DND-41 (cell line): ENCODE data around the gene TEDC2.

Experiments used
- EZH2 ChIP-seq: IDR thresholded peaks from 3 replicates; pipeline ENCODE4 v1.6.1; 2012; ENCODE audit warnings: borderline replicate concordance, low read depth, mild to moderate bottlenecking, moderate library complexity, low read length, inconsistent platforms; ENCODE audit not compliant: severe bottlenecking
- TF ChIP-seq, protein P1 (sequence below): IDR thresholded peaks from 2 replicates; pipeline ENCODE4 v1.5.1; 2012; ENCODE audit warnings: borderline replicate concordance, low read length, moderate library complexity, mild to moderate bottlenecking; ENCODE audit not compliant: poor library complexity, severe bottlenecking; ENCODE audit errors: extremely low read depth

DNA sequence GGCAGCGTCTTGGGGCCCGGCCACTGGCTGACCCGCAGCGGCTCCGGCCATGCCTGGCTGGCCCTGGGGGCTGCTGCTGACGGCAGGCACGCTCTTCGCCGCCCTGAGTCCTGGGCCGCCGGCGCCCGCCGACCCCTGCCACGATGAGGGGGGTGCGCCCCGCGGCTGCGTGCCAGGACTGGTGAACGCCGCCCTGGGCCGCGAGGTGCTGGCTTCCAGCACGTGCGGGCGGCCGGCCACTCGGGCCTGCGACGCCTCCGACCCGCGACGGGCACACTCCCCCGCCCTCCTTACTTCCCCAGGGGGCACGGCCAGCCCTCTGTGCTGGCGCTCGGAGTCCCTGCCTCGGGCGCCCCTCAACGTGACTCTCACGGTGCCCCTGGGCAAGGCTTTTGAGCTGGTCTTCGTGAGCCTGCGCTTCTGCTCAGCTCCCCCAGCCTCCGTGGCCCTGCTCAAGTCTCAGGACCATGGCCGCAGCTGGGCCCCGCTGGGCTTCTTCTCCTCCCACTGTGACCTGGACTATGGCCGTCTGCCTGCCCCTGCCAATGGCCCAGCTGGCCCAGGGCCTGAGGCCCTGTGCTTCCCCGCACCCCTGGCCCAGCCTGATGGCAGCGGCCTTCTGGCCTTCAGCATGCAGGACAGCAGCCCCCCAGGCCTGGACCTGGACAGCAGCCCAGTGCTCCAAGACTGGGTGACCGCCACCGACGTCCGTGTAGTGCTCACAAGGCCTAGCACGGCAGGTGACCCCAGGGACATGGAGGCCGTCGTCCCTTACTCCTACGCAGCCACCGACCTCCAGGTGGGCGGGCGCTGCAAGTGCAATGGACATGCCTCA, 12.0 kb downstream of the TEDC2 start:
- TF ChIP-seq, protein P1, sequence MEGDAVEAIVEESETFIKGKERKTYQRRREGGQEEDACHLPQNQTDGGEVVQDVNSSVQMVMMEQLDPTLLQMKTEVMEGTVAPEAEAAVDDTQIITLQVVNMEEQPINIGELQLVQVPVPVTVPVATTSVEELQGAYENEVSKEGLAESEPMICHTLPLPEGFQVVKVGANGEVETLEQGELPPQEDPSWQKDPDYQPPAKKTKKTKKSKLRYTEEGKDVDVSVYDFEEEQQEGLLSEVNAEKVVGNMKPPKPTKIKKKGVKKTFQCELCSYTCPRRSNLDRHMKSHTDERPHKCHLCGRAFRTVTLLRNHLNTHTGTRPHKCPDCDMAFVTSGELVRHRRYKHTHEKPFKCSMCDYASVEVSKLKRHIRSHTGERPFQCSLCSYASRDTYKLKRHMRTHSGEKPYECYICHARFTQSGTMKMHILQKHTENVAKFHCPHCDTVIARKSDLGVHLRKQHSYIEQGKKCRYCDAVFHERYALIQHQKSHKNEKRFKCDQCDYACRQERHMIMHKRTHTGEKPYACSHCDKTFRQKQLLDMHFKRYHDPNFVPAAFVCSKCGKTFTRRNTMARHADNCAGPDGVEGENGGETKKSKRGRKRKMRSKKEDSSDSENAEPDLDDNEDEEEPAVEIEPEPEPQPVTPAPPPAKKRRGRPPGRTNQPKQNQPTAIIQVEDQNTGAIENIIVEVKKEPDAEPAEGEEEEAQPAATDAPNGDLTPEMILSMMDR, result no peak
- TF ChIP-seq EZH2, result no peak
